Skeletal muscle satellite cell (primary cell): ENCODE data around the gene HNRNPL.
A peak's percentile ranks its signal among the peaks of the same experiment; 100 is the strongest.
"Not testable (repeated sequence)": the region's sequence is repeated elsewhere in the genome, so short reads cannot be mapped to it uniquely, and the experiment has no call there.

Experiments
- H3K27me3 ChIP-seq: 2 replicates; pipeline ENCODE4 v1.7.0; 2013; ENCODE audit warnings: low read length; ENCODE audit not compliant: control insufficient read depth, insufficient read depth
- H3K36me3 ChIP-seq: 2 replicates; pipeline ENCODE4 v1.7.0; 2013; ENCODE audit warnings: mild to moderate bottlenecking, control low read depth, low read length; ENCODE audit not compliant: insufficient read depth
- H3K4me1 ChIP-seq: 2 replicates; pipeline ENCODE4 v1.7.0; 2013; ENCODE audit warnings: low read length; ENCODE audit not compliant: control insufficient read depth, insufficient read depth
- H3K4me2 ChIP-seq: 2 replicates; pipeline ENCODE4 v1.7.0; 2013; ENCODE audit warnings: mild to moderate bottlenecking, low read length
- H3K4me3 ChIP-seq: 2 replicates; pipeline ENCODE4 v1.7.0; 2013; ENCODE audit warnings: low read length
- H3K9ac ChIP-seq: 2 replicates; pipeline ENCODE4 v1.7.0; 2013; ENCODE audit warnings: mild to moderate bottlenecking, low read depth, low read length, moderate library complexity
- H3K9me3 ChIP-seq: replicated peaks from 2 replicates; pipeline ENCODE4 v1.7.0; 2013; ENCODE audit warnings: mild to moderate bottlenecking, control low read depth, low read length

Gene HNRNPL

DNA sequence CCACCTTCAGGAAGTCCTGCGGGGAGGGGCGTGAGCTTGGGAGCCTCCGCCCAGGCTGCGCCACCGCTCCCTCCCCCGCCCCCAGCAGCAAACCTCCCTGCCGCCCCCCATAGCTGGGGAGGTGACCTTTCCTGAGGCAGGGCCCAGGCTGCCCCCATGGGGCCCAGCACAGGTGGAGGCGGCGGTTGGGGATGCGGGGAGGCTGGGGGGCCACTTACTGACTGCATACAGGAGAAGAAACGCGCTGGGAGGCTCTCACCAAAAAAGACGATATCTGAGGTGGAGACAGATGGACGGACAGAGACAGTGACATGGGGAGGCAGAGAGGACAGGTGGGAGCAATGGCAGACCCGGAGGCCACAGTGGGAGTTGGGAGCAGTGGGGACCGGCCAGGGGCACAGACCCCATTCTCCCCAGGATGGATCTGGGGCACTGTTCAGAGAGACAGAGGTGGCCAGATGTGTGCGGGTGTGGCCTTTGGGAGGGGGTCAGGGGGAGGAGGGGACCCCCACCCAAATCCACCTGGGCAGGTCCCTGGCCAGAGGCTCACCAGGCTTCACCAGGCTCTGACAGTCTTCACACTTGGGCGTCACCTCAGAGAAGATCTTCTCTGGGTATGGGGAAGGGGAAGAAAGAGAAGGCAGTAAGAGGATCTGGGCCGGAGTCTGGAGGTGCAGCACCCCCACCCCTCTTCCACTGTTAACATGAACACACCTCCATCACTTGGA, 31.3 kb upstream of the HNRNPL start:
- no peaks in the 10 kb centered on the region for H3K4me1 ChIP-seq
- peaks cover 2% of the 10 kb centered on the region for H3K36me3 ChIP-seq
- H3K9ac ChIP-seq, result no peak overlapping the region
- no peaks in the 10 kb centered on the region for H3K27me3 ChIP-seq
- H3K4me2 ChIP-seq, result no peak overlapping the region
- no peak overlapping the region for H3K4me3 ChIP-seq
- H3K9me3 ChIP-seq, result no peaks in the 10 kb centered on the region

- no peak overlapping the region for H3K4me3 ChIP-seq
Observed at GRCh38 chr19:38880076-38880881, 30.5 kb upstream of the HNRNPL start.

DNA sequence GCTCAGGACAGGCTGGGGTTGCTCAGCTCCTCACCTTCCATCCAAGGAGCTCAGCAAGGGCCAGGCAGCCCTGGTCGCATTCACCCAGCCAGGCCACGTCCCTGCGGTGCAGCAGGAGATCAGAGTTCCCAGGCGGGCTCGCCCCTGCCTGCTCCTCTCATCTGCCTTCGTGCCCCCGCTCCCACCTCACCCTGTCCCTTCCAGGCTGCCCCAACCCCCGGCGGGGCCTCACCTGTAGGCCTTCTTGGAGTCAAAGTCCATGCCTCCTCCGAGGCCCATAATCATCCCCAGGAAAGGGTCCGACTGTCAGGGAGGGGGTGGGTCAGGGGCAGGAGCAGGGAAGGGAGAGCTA, 29.6 kb upstream of the HNRNPL start:
- H3K36me3 ChIP-seq, result peaks cover 2% of the 10 kb centered on the region
- H3K9me3 ChIP-seq, result no peaks in the 10 kb centered on the region
- no peak overlapping the region for H3K9ac ChIP-seq
- no peaks in the 10 kb centered on the region for H3K4me1 ChIP-seq
- H3K4me2 ChIP-seq, result no peak overlapping the region
- no peaks in the 10 kb centered on the region for H3K27me3 ChIP-seq
- H3K4me3 ChIP-seq, result no peak overlapping the region

More at GRCh38 chr19:38880076-38880881, 30.5 kb upstream of the HNRNPL start:
- H3K9me3 ChIP-seq, result no peaks in the 10 kb centered on the region
- no peak overlapping the region for H3K9ac ChIP-seq
- H3K4me1 ChIP-seq, result no peaks in the 10 kb centered on the region
- no peak overlapping the region for H3K4me2 ChIP-seq
- no peaks in the 10 kb centered on the region for H3K27me3 ChIP-seq
- peaks cover 2% of the 10 kb centered on the region for H3K36me3 ChIP-seq

- H3K4me3 ChIP-seq, result no peak overlapping the region
- H3K9me3 ChIP-seq, result no peaks in the 10 kb centered on the region
- no peaks in the 10 kb centered on the region for H3K4me1 ChIP-seq
Observed at GRCh38 chr19:38878575-38879399, 29.0 kb upstream of the HNRNPL start.

GRCh38 chr19:38877781-38878574, 28.2 kb upstream of the HNRNPL start, which contains the start of gene RINL:
Gene RINL (minus strand): TSS chr19:38878275. CDS start chr19:38876742, 1,533 bp downstream.
- no peak within 1 kb of the TSS for H3K4me3 ChIP-seq
- peaks cover 2% of the 10 kb centered on the region for H3K36me3 ChIP-seq
- H3K4me2 ChIP-seq, result no peak within 1 kb of the TSS
- no peaks in the 10 kb centered on the region for H3K4me1 ChIP-seq
- H3K9ac ChIP-seq, result no peak within 1 kb of the TSS
- no peaks in the 10 kb centered on the region for H3K9me3 ChIP-seq
- H3K27me3 ChIP-seq, result no peaks in the 10 kb centered on the region

More at GRCh38 chr19:38878575-38879399, 29.0 kb upstream of the HNRNPL start:
- H3K4me2 ChIP-seq, result no peak overlapping the region
- H3K36me3 ChIP-seq, result peaks cover 2% of the 10 kb centered on the region
- H3K9ac ChIP-seq, result no peak overlapping the region
- H3K27me3 ChIP-seq, result no peaks in the 10 kb centered on the region

DNA sequence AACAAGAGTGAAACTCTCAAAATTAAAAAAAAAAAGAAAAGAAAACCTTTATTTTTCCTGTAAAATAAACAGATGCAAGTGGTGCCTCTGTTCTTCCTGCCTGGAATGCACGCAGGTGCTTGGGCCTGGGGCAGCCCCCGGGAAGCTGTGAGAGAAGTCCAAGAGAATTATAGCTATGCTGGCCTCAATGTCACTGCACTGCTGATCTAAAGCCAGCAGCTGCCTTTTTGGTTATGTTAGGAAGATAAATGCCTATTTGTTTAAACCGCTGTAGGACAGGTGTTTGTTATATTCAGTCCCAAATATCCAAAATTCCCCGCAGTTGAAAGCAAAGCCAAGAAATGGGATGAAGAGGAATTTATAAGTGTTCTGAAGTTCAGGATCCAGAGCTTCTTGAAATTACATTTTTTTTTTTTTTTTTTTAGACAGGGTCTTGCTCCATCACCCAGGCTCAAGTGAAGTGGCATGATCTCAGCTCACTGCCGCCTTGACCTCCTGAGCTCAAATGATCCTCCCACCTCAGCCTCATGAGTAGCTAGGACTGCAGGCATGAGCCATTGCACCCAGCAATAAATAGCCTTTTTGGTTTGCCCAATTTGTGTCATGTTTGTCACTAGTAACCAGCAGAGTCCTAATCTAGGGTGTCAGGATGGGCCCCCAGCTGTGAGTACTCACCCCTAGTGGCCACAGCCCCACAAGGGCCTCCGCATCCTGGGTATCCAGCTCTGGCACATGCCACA, 26.0 kb upstream of the HNRNPL start:
- no peaks in the 10 kb centered on the region for H3K9me3 ChIP-seq
- H3K4me2 ChIP-seq, result no peak overlapping the region
- H3K27me3 ChIP-seq, result no peaks in the 10 kb centered on the region
- peaks cover 2% of the 10 kb centered on the region for H3K36me3 ChIP-seq
- no peak overlapping the region for H3K9ac ChIP-seq
- no peaks in the 10 kb centered on the region for H3K4me1 ChIP-seq
- H3K4me3 ChIP-seq, result no peak overlapping the region

GRCh38 chr19:38873400-38873799, 23.6 kb upstream of the HNRNPL start:
- not testable (repeated sequence) for H3K9me3 ChIP-seq, H3K27me3 ChIP-seq, H3K4me2 ChIP-seq, H3K4me3 ChIP-seq, H3K9ac ChIP-seq, H3K36me3 ChIP-seq
- peaks cover 12% of the 10 kb centered on the region for H3K4me1 ChIP-seq

DNA sequence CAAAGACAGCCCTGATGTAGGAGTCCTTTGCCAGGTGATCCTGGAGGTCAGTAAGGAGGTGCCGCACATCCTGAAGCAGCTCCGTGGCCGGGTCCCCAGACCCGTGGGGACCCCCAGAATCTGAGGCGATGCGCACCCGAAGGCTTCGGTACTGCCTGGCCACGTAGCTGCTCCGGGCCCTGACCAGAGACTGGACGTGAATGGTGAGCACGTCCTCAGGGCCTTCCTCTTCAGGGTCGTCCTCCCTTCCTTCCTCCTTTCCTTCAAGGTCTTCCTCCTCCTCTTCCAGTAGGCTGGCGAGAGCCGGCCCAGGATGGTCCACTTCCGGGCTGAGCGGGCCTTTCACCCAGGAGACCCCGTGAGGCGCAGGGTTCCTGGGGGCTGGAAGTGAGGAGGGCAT, 20.8 kb upstream of the HNRNPL start:
- no peaks in the 10 kb centered on the region for H3K9me3 ChIP-seq
- H3K27me3 ChIP-seq, result no peaks in the 10 kb centered on the region
- no peak overlapping the region for H3K4me2 ChIP-seq
- H3K9ac ChIP-seq, result no peak overlapping the region
- peaks cover 12% of the 10 kb centered on the region for H3K4me1 ChIP-seq
- no peaks in the 10 kb centered on the region for H3K36me3 ChIP-seq
- no peak overlapping the region for H3K4me3 ChIP-seq

GRCh38 chr19:38869836-38870607, 20.2 kb upstream of the HNRNPL start:
- Histone ChIP-seq H3K9ac (no peak overlapping the region), H3K36me3 (no peaks in the 10 kb centered on the region), H3K27me3 (no peaks in the 10 kb centered on the region), H3K4me3 (peak overlapping the region; percentile 62), H3K4me2 (peak overlapping the region; percentile 79), H3K9me3 (no peaks in the 10 kb centered on the region), H3K4me1 (peaks cover 12% of the 10 kb centered on the region)
